Astrocyte (in vitro differentiated cells and primary cell): ENCODE results near the gene LRRTM4.

ENCODE experiments used
- CTCF ChIP-seq: IDR thresholded peaks from 2 replicates; pipeline ENCODE4 v1.5.1; 2011; ENCODE audit warnings: low read depth, mild to moderate bottlenecking, inconsistent platforms, low read length, moderate library complexity; ENCODE audit not compliant: insufficient read depth
- EZH2 ChIP-seq: IDR thresholded peaks from 2 replicates; pipeline ENCODE4 v1.6.1; 2012; ENCODE audit warnings: mild to moderate bottlenecking, low read length, inconsistent platforms; ENCODE audit not compliant: insufficient read depth

- TF ChIP-seq CTCF, result no peak
- TF ChIP-seq EZH2, result no peak
Measured at GRCh38 chr2:77457665-77458064, 64.5 kb downstream of the LRRTM4 start.
